Keratinocyte (primary cell): Measurements from ENCODE around the gene TFF1. TPM values are rescaled to one million over a fixed set of nuclear protein-coding genes. Genes with fewer than 3 reads are reported as not detected.

Experiments
- DNase-seq: peaks from one replicate; pipeline ENCODE4 v3.0.0-alpha.2; 2011; ENCODE audit warnings: low read depth, missing footprints, low spot score
- FAIRE-seq: peaks from 2 replicates; lab custom pipeline; 2011; peaks lifted over from hg19 to GRCh38; lab: Jason Lieb, UNC
- H2AFZ ChIP-seq: 2 replicates; pipeline ENCODE4 v1.6.0; 2012; ENCODE audit warnings: low read length, control low read depth, inconsistent platforms; ENCODE audit not compliant: control insufficient read depth
- H3K27ac ChIP-seq: 2 replicates; pipeline ENCODE4 v1.5.1; 2011; ENCODE audit warnings: low read length; ENCODE audit not compliant: control insufficient read depth, insufficient read depth
- H3K27me3 ChIP-seq: 3 replicates; pipeline ENCODE4 v1.6.0; 2011; ENCODE audit warnings: low read length; ENCODE audit not compliant: control insufficient read depth, insufficient read depth; ENCODE audit errors: extremely low read depth
- H3K36me3 ChIP-seq, 2 experiments: 2 replicates in 1 of 2; 3 replicates in 1 of 2; pipeline ENCODE4 v1.5.1; 2011; ENCODE audit warnings: low read length in 2 of 2, mild to moderate bottlenecking in 1 of 2; ENCODE audit not compliant: control insufficient read depth in 2 of 2, insufficient read depth in 2 of 2; ENCODE audit errors: extremely low read depth in 1 of 2
- H3K4me1 ChIP-seq: 3 replicates; pipeline ENCODE4 v1.5.1; 2011; ENCODE audit warnings: low read length; ENCODE audit not compliant: control insufficient read depth, insufficient read depth; ENCODE audit errors: extremely low read depth
- H3K4me2 ChIP-seq: 3 replicates; pipeline ENCODE4 v1.6.0; 2011; ENCODE audit warnings: low read depth, low read length; ENCODE audit not compliant: control insufficient read depth, insufficient read depth; ENCODE audit errors: extremely low read depth
- H3K4me3 ChIP-seq, 3 experiments: fragments of 200-600 bp in 1 of 3; sonication (generic) in 1 of 3; 2 replicates in 2 of 3; 3 replicates in 1 of 3; pipeline ENCODE4 v1.5.1; 2011 to 2016; ENCODE audit warnings: low read length in 3 of 3, mild to moderate bottlenecking in 3 of 3, control low read depth in 2 of 3, inconsistent platforms in 1 of 3, low read depth in 1 of 3, mixed read lengths in 1 of 3, mixed run types in 1 of 3, moderate library complexity in 1 of 3; ENCODE audit not compliant: control insufficient read depth in 2 of 3, insufficient read depth in 2 of 3; ENCODE audit errors: extremely low read depth in 1 of 3
- H3K79me2 ChIP-seq: 2 replicates; pipeline ENCODE4 v1.6.0; 2012; ENCODE audit warnings: low read length; ENCODE audit not compliant: control insufficient read depth, insufficient read depth
- H3K9ac ChIP-seq: 3 replicates; pipeline ENCODE4 v1.6.0; 2011; ENCODE audit warnings: low read length; ENCODE audit not compliant: control insufficient read depth, insufficient read depth; ENCODE audit errors: extremely low read depth
- H3K9me1 ChIP-seq: 3 replicates; pipeline ENCODE4 v1.6.0; 2011; ENCODE audit warnings: low read length; ENCODE audit not compliant: control insufficient read depth, insufficient read depth; ENCODE audit errors: extremely low read depth
- H3K9me3 ChIP-seq: 2 replicates; pipeline ENCODE4 v1.5.1; 2012; ENCODE audit warnings: low read depth, low read length; ENCODE audit not compliant: control insufficient read depth
- H4K20me1 ChIP-seq: 3 replicates; pipeline ENCODE4 v1.6.0; 2011; ENCODE audit warnings: low read length; ENCODE audit not compliant: control insufficient read depth, insufficient read depth; ENCODE audit errors: extremely low read depth
- EZH2 ChIP-seq: IDR thresholded peaks from one replicate; pipeline ENCODE4 v1.6.1; 2012; ENCODE audit warnings: inconsistent platforms, mild to moderate bottlenecking, low read length, moderate library complexity
- dilution Hi-C: fragments of 300-500 bp; cut with MboI; formaldehyde crosslinking; loops from one replicate; pipeline ENCODE4 v1.7.0; 2020; ENCODE audit warnings: low sequenced_read_pairs; ENCODE audit not compliant: extremely low pct_ligation_motif_present
- polyA plus RNA-seq, 5 experiments: library from polyadenylated mRNA; depleted of rRNA in 3 of 5; stranded (reverse) in 3 of 5; stranded (forward) in 1 of 5; unstranded in 1 of 5; fragments of >200 nt; gene quantifications; 1 replicate in 1 of 5; 2 replicates in 3 of 5; 3 replicates in 1 of 5; pipeline versions ENCODE4 v1.2.1 to v1.2.3, GENCODE V29; 2011 to 2012; ENCODE audit warnings: missing spikeins in 2 of 5, low read depth in 1 of 5, low replicate concordance in 1 of 5
- TF ChIP-seq, protein P1 (sequence below), 3 experiments: IDR thresholded peaks in 1 of 3; conservative IDR thresholded peaks in 1 of 3; optimal IDR thresholded peaks in 1 of 3; 2 replicates in 2 of 3; 3 replicates in 1 of 3; pipeline versions ENCODE3 to v1.5.1; 2011; ENCODE audit warnings: low read length in 3 of 3, mild to moderate bottlenecking in 3 of 3, moderate library complexity in 2 of 3, control low read depth in 1 of 3, inconsistent platforms in 1 of 3; ENCODE audit not compliant: insufficient read depth in 2 of 3; ENCODE audit errors: extremely low read depth in 1 of 3

Gene TFF1
- polyA plus RNA-seq, 1 donor (not counting 4 experiments of a cell fraction or from before 2014, with no cell fraction given), result not detected

DNA sequence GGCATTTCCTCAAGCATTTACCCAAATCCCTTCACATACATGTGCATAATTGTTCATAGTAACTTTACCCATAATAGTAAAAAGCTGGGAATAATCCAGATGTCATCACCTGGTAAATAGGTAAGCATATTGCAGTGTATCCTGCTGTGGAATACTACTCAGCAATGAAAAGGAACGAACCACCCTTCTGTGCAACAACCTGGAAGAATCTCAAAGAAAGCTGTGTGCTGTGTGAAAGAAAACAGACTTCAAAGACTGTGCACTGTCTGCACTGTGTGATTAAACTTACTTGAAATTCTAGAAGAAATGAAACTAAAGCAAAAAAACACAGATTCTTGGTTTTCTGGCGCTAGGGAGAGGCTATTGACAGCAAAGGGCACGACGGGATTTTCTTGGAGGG is 29.1 kb downstream of the TFF1 start:
- dilution Hi-C loops, result no loop called here
- FAIRE-seq, result no peak

DNA sequence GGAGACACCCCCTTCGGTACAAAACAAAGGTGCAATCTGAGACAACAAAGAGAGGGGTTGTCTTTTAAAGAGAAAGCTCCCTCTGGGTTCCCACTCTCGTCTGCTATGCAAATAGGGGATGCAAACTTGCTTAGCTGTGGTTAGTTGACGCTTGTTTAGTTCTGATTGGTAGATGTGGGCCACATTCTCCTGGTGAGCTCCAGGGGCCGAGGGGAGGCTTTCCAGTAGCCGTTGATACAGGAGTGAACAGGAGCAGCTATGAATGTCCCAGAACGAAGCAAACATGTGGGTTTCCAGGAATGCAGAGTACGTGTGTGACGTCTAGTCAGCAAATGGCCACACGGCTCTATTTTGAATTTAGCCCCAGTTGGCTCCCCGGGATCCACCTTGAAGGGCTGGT is 30.3 kb downstream of the TFF1 start:
- no peaks in the 10 kb centered on the region for H3K9me1 ChIP-seq
- peaks cover 8% of the 10 kb centered on the region for H3K27me3 ChIP-seq
- no peaks in the 10 kb centered on the region for H3K9me3 ChIP-seq
- H3K36me3 ChIP-seq, result no peaks in the 10 kb centered on the region
- H3K27ac ChIP-seq, result no peak overlapping the region
- H3K9ac ChIP-seq, result no peak overlapping the region
- H3K4me2 ChIP-seq, result no peak overlapping the region
- FAIRE-seq (no peak), DNase-seq (no peak)
- H2AFZ ChIP-seq, result no peak overlapping the region
- H4K20me1 ChIP-seq, result no peaks in the 10 kb centered on the region
- H3K79me2 ChIP-seq, result no peaks in the 10 kb centered on the region
- TF ChIP-seq, protein P1, sequence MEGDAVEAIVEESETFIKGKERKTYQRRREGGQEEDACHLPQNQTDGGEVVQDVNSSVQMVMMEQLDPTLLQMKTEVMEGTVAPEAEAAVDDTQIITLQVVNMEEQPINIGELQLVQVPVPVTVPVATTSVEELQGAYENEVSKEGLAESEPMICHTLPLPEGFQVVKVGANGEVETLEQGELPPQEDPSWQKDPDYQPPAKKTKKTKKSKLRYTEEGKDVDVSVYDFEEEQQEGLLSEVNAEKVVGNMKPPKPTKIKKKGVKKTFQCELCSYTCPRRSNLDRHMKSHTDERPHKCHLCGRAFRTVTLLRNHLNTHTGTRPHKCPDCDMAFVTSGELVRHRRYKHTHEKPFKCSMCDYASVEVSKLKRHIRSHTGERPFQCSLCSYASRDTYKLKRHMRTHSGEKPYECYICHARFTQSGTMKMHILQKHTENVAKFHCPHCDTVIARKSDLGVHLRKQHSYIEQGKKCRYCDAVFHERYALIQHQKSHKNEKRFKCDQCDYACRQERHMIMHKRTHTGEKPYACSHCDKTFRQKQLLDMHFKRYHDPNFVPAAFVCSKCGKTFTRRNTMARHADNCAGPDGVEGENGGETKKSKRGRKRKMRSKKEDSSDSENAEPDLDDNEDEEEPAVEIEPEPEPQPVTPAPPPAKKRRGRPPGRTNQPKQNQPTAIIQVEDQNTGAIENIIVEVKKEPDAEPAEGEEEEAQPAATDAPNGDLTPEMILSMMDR (optimal IDR thresholded peaks at IDR 0.05 in 1 of 3, IDR thresholded peaks at IDR 0.05 in 1 of 3, conservative IDR thresholded peaks at IDR 0.05 in 1 of 3; ENCODE audit: extremely low read depth in 1 of 3, insufficient read depth in 2 of 3, low read length in 3 of 3), result no peak
- TF ChIP-seq EZH2, result no peak
- H3K4me3 ChIP-seq, result no peak overlapping the region
- dilution Hi-C loops, result no loop called here
- no peaks in the 10 kb centered on the region for H3K4me1 ChIP-seq

More for the DNA sequence above, 29.1 kb downstream of the TFF1 start:
- Histone ChIP-seq H3K4me1 (no peaks in the 10 kb centered on the region), H3K9ac (no peak overlapping the region), H3K4me3 (no peak overlapping the region), H3K36me3 (no peaks in the 10 kb centered on the region), H3K4me2 (no peak overlapping the region), H3K9me3 (no peaks in the 10 kb centered on the region), H3K27me3 (peaks cover 4% of the 10 kb centered on the region), H3K79me2 (no peaks in the 10 kb centered on the region), H3K27ac (no peak overlapping the region), H2AFZ (no peak overlapping the region), H4K20me1 (no peaks in the 10 kb centered on the region), H3K9me1 (no peaks in the 10 kb centered on the region)
- no peak for DNase-seq
- TF ChIP-seq EZH2, result no peak
- TF ChIP-seq, protein P1 (optimal IDR thresholded peaks at IDR 0.05 in 1 of 3, IDR thresholded peaks at IDR 0.05 in 1 of 3, conservative IDR thresholded peaks at IDR 0.05 in 1 of 3; ENCODE audit: extremely low read depth in 1 of 3, insufficient read depth in 2 of 3, low read length in 3 of 3), result no peak
